Frontal cortex (tissue), 4 donors: ENCODE data around the gene ZNF630. TPM values are rescaled to one million over a fixed set of nuclear protein-coding genes. Genes with fewer than 3 reads are reported as not detected.
"Not testable (repeated sequence)": the region's sequence is repeated elsewhere in the genome, so short reads cannot be mapped to it uniquely, and the experiment has no call there.

ENCODE experiments used
- DNase-seq, 2 donors: peaks; one replicate each; pipeline ENCODE4 v3.0.0; 2012; ENCODE audit warnings: low spot score in 2 of 2
- FAIRE-seq: peaks from 2 replicates; lab custom pipeline; 2012; peaks lifted over from hg19 to GRCh38; lab: Jason Lieb, UNC
- total RNA-seq: library from RNA; depleted of rRNA; stranded (reverse); fragments of >200 nt; gene quantifications from one replicate; pipeline ENCODE4 v1.2.3, GENCODE V29; 2014
- donor health status: control.
- donor health status: control.
- donor health status: control.

ZNF630 gene
- total RNA-seq, 1 donor from 2014 or later = 8.6 TPM

- FAIRE-seq, DNase-seq: not testable (repeated sequence)
Observed at GRCh38 chrX:48030641-48031173, 40.7 kb downstream of the ZNF630 start.

- no peak for FAIRE-seq
- no peak for DNase-seq
Observed at GRCh38 chrX:48030237-48030636, 41.2 kb downstream of the ZNF630 start.

GRCh38 chrX:48028091-48028490 lies 43.3 kb downstream of the ZNF630 start:
- FAIRE-seq (no peak), DNase-seq (no peak)

- not testable (repeated sequence) for DNase-seq, FAIRE-seq
Observed at GRCh38 chrX:48027545-48027944, 43.9 kb downstream of the ZNF630 start.

GRCh38 chrX:48025561-48025960 lies 45.9 kb downstream of the ZNF630 start:
- FAIRE-seq = no peak
- no peak for DNase-seq

GRCh38 chrX:48022738-48023137 lies 48.7 kb downstream of the ZNF630 start:
- no peak for FAIRE-seq

GRCh38 chrX:48022100-48022499 lies 49.3 kb downstream of the ZNF630 start:
- no peak for DNase-seq
- no peak for FAIRE-seq

More at GRCh38 chrX:48022738-48023137, 48.7 kb downstream of the ZNF630 start:
- DNase-seq = no peak

- FAIRE-seq = no peak
- DNase-seq = peak; percentile 40 to 53
Observed at GRCh38 chrX:48021026-48021900, 50.2 kb downstream of the ZNF630 start.

- FAIRE-seq, DNase-seq: not testable (repeated sequence)
Observed at GRCh38 chrX:48020472-48020871, 51.0 kb downstream of the ZNF630 start.

GRCh38 chrX:48019892-48020291 lies 51.5 kb downstream of the ZNF630 start:
- DNase-seq, FAIRE-seq: not testable (repeated sequence)

- FAIRE-seq, DNase-seq: not testable (repeated sequence)
Observed at GRCh38 chrX:48016583-48017310, 54.7 kb downstream of the ZNF630 start.

- not testable (repeated sequence) for FAIRE-seq, DNase-seq
Observed at GRCh38 chrX:48009445-48009960, 61.9 kb downstream of the ZNF630 start.

Other genes with a start within 250 kb of the ZNF630 start
- 13.9 TPM for gene ZNF81, start 234.7 kb downstream of the ZNF630 start, total RNA-seq
- 7.3 TPM for gene ZNF182, start 67.7 kb downstream of the ZNF630 start, total RNA-seq
- not detected for gene SPACA5, start 64.7 kb downstream of the ZNF630 start, total RNA-seq
- not detected for gene SPACA5B, start 59.0 kb upstream of the ZNF630 start, total RNA-seq
- not detected for gene SSX5, start 125.2 kb upstream of the ZNF630 start, total RNA-seq
- not detected for gene SSX1, start 183.8 kb upstream of the ZNF630 start, total RNA-seq